ENCODE measurements around the gene ZNF429.

Gene ZNF429

DNA sequence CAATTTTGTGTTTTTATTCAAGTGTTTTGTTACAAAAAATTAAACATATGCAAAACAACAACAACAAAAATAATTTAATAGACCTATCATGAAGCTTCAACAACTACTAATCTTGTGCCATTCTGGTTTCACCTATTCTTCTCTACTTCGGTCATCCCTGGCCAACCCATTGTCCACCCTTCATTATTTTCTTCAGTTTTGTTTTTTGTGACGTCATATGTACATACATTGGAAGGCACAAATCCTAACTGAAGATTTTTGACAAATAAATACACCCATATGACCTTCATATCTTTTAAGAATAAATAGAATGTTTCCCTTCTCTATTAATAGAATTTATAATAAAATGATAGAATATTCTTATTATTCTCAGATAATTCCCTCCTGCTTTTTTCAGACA lies 69.2 kb downstream of the ZNF429 start:
- H3K14ac ChIP-seq (ENCODE audit: low read length) = no peak overlapping the region
- H2AFZ ChIP-seq (ENCODE audit: low read length) = no peak overlapping the region
- no peak overlapping the region for H2BK15ac ChIP-seq (ENCODE audit: low read length)
- H3K27ac ChIP-seq (replicated peaks; ENCODE audit: low read length) = no peak overlapping the region
- WGBS, 2 donors (ENCODE audit: extremely low coverage in 2 of 2, insufficient read length in 2 of 2, insufficient replicate concordance in 1 of 2) = no CpG with 5 or more reads among the region's 2 CpGs
- H3K79me1 ChIP-seq (ENCODE audit: low read depth, low read length) = no peaks in the 10 kb centered on the region
- no peak overlapping the region for H3K4me3 ChIP-seq (ENCODE audit: low read length in 2 of 2)
- H3K4me1 ChIP-seq (ENCODE audit: control insufficient read depth in 2 of 2, insufficient read depth in 1 of 2, low read depth in 1 of 2, low read length in 2 of 2) = no peaks in the 10 kb centered on the region
- DNase-seq (ENCODE audit: low spot score) = no peak
- H3K36me3 ChIP-seq (replicated peaks in 1 of 2; ENCODE audit: control insufficient read depth in 2 of 2, insufficient read depth in 2 of 2, low read length in 2 of 2) = no peaks in the 10 kb centered on the region
- no peaks in the 10 kb centered on the region for H3K9me3 ChIP-seq (replicated peaks in 1 of 2; ENCODE audit: control insufficient read depth in 2 of 2, insufficient read depth in 1 of 2, low read depth in 1 of 2, low read length in 2 of 2)
- H4K8ac ChIP-seq (ENCODE audit: low read depth, low read length) = no peak overlapping the region
- no peak overlapping the region for H3K18ac ChIP-seq (ENCODE audit: low read length)
- H2BK120ac ChIP-seq (ENCODE audit: low read depth, low read length) = no peak overlapping the region
- no peak overlapping the region for H3K9ac ChIP-seq (ENCODE audit: low read depth, low read length, poor library complexity)
- H4K91ac ChIP-seq (ENCODE audit: low read depth, low read length, poor library complexity) = no peak overlapping the region
- no peak overlapping the region for H2BK12ac ChIP-seq (ENCODE audit: low read length)
- H3K4me2 ChIP-seq (ENCODE audit: insufficient read depth, low read length, poor library complexity, severe bottlenecking) = no peak overlapping the region
- no peak overlapping the region for H3K23ac ChIP-seq (ENCODE audit: low read depth, low read length, poor library complexity)
- H2AK5ac ChIP-seq (ENCODE audit: low read depth, low read length) = no peak overlapping the region
- no peak overlapping the region for H2BK5ac ChIP-seq (ENCODE audit: low read length)
- H3K27me3 ChIP-seq (ENCODE audit: control insufficient read depth in 3 of 3, insufficient read depth in 3 of 3, low read depth in 1 of 3, low read length in 3 of 3) = no peaks in the 10 kb centered on the region
- no peak overlapping the region for H3K4ac ChIP-seq (ENCODE audit: low read length)

GRCh38 chr19:21576481-21576880 lies 71.1 kb downstream of the ZNF429 start:
- Histone ChIP-seq H3K79me1 (ENCODE audit: low read depth, low read length) (no peaks in the 10 kb centered on the region), H3K18ac (ENCODE audit: low read length) (no peak overlapping the region), H3K4me3 (ENCODE audit: low read length in 2 of 2) (no peak overlapping the region), H4K91ac (ENCODE audit: low read depth, low read length, poor library complexity) (no peak overlapping the region), H2BK12ac (ENCODE audit: low read length) (no peak overlapping the region), H2BK15ac (ENCODE audit: low read length) (no peak overlapping the region), H2AFZ (ENCODE audit: low read length) (no peak overlapping the region), H3K27me3 (ENCODE audit: control insufficient read depth in 3 of 3, insufficient read depth in 3 of 3, low read depth in 1 of 3, low read length in 3 of 3) (no peaks in the 10 kb centered on the region), H3K9ac (ENCODE audit: low read depth, low read length, poor library complexity) (no peak overlapping the region), H3K36me3 (replicated peaks in 1 of 2; ENCODE audit: control insufficient read depth in 2 of 2, insufficient read depth in 2 of 2, low read length in 2 of 2) (no peaks in the 10 kb centered on the region), H3K4me1 (ENCODE audit: control insufficient read depth in 2 of 2, insufficient read depth in 1 of 2, low read depth in 1 of 2, low read length in 2 of 2) (no peaks in the 10 kb centered on the region), H2BK120ac (ENCODE audit: low read depth, low read length) (no peak overlapping the region), H2BK5ac (ENCODE audit: low read length) (no peak overlapping the region), H3K23ac (ENCODE audit: low read depth, low read length, poor library complexity) (no peak overlapping the region), H3K14ac (ENCODE audit: low read length) (no peak overlapping the region), H3K9me3 (replicated peaks in 1 of 2; ENCODE audit: control insufficient read depth in 2 of 2, insufficient read depth in 1 of 2, low read depth in 1 of 2, low read length in 2 of 2) (no peaks in the 10 kb centered on the region), H3K4ac (ENCODE audit: low read length) (no peak overlapping the region), H3K27ac (replicated peaks; ENCODE audit: low read length) (no peak overlapping the region), H3K4me2 (ENCODE audit: insufficient read depth, low read length, poor library complexity, severe bottlenecking) (no peak overlapping the region), H2AK5ac (ENCODE audit: low read depth, low read length) (no peak overlapping the region), H4K8ac (ENCODE audit: low read depth, low read length) (no peak overlapping the region)
- DNase-seq (ENCODE audit: low spot score) = no peak
- no CpG with 5 or more reads among the region's 3 CpGs for WGBS, 2 donors (ENCODE audit: extremely low coverage in 2 of 2, insufficient read length in 2 of 2, insufficient replicate concordance in 1 of 2)

GRCh38 chr19:21580101-21580500 lies 74.7 kb downstream of the ZNF429 start:
- Histone ChIP-seq H2AFZ (ENCODE audit: low read length) (no peak overlapping the region), H3K4me1 (ENCODE audit: control insufficient read depth in 2 of 2, insufficient read depth in 1 of 2, low read depth in 1 of 2, low read length in 2 of 2) (no peaks in the 10 kb centered on the region), H2BK12ac (ENCODE audit: low read length) (no peak overlapping the region), H3K23ac (ENCODE audit: low read depth, low read length, poor library complexity) (no peak overlapping the region), H3K27me3 (ENCODE audit: control insufficient read depth in 3 of 3, insufficient read depth in 3 of 3, low read depth in 1 of 3, low read length in 3 of 3) (peaks cover 0 to 2% (median 0%) of the 10 kb centered on the region in 3 experiments), H3K79me1 (ENCODE audit: low read depth, low read length) (no peaks in the 10 kb centered on the region), H3K27ac (replicated peaks; ENCODE audit: low read length) (no peak overlapping the region), H3K9me3 (replicated peaks in 1 of 2; ENCODE audit: control insufficient read depth in 2 of 2, insufficient read depth in 1 of 2, low read depth in 1 of 2, low read length in 2 of 2) (peaks cover 2 to 5% of the 10 kb centered on the region in 2 donors), H3K4me2 (ENCODE audit: insufficient read depth, low read length, poor library complexity, severe bottlenecking) (no peak overlapping the region), H2AK5ac (ENCODE audit: low read depth, low read length) (no peak overlapping the region), H3K4me3 (ENCODE audit: low read length in 2 of 2) (no peak overlapping the region), H3K9ac (ENCODE audit: low read depth, low read length, poor library complexity) (no peak overlapping the region), H4K91ac (ENCODE audit: low read depth, low read length, poor library complexity) (no peak overlapping the region), H2BK15ac (ENCODE audit: low read length) (no peak overlapping the region), H3K14ac (ENCODE audit: low read length) (no peak overlapping the region), H3K18ac (ENCODE audit: low read length) (no peak overlapping the region), H3K36me3 (replicated peaks in 1 of 2; ENCODE audit: control insufficient read depth in 2 of 2, insufficient read depth in 2 of 2, low read length in 2 of 2) (no peaks in the 10 kb centered on the region), H4K8ac (ENCODE audit: low read depth, low read length) (no peak overlapping the region), H2BK120ac (ENCODE audit: low read depth, low read length) (no peak overlapping the region), H3K4ac (ENCODE audit: low read length) (no peak overlapping the region), H2BK5ac (ENCODE audit: low read length) (no peak overlapping the region)
- no CpG with 5 or more reads among the region's 3 CpGs for WGBS, 2 donors (ENCODE audit: extremely low coverage in 2 of 2, insufficient read length in 2 of 2, insufficient replicate concordance in 1 of 2)
- no peak for DNase-seq (ENCODE audit: low spot score)

DNA sequence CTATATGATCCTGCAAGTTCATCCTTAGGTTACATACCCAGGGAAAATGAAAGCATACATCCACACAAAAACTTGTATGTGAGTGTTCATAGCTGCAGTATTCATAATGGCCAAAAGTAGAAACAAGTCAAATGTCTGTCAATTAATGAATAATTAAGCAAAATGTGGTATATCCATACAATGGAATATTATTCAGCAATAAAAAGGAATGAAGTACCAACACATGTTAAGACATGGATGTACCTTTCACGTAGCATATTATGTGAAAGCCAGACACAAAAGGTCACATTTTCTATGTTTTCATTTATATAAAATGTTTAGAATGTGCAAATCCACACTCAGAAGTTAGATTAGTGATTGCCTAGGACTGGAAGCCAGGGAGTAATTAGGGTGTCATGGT lies 75.4 kb downstream of the ZNF429 start:
- Histone ChIP-seq H2BK120ac (ENCODE audit: low read depth, low read length) (no peak overlapping the region), H3K36me3 (replicated peaks in 1 of 2; ENCODE audit: control insufficient read depth in 2 of 2, insufficient read depth in 2 of 2, low read length in 2 of 2) (no peaks in the 10 kb centered on the region), H4K8ac (ENCODE audit: low read depth, low read length) (no peak overlapping the region), H2AK5ac (ENCODE audit: low read depth, low read length) (no peak overlapping the region), H2BK5ac (ENCODE audit: low read length) (no peak overlapping the region), H2BK12ac (ENCODE audit: low read length) (no peak overlapping the region), H3K23ac (ENCODE audit: low read depth, low read length, poor library complexity) (no peak overlapping the region), H3K9ac (ENCODE audit: low read depth, low read length, poor library complexity) (no peak overlapping the region), H2BK15ac (ENCODE audit: low read length) (no peak overlapping the region), H3K4ac (ENCODE audit: low read length) (no peak overlapping the region), H3K14ac (ENCODE audit: low read length) (no peak overlapping the region), H3K18ac (ENCODE audit: low read length) (no peak overlapping the region), H3K9me3 (replicated peaks in 1 of 2; ENCODE audit: control insufficient read depth in 2 of 2, insufficient read depth in 1 of 2, low read depth in 1 of 2, low read length in 2 of 2) (peaks cover 2 to 7% of the 10 kb centered on the region in 2 donors), H3K27me3 (ENCODE audit: control insufficient read depth in 3 of 3, insufficient read depth in 3 of 3, low read depth in 1 of 3, low read length in 3 of 3) (peaks cover 0 to 2% (median 0%) of the 10 kb centered on the region in 3 experiments), H3K4me3 (ENCODE audit: low read length in 2 of 2) (no peak overlapping the region), H3K27ac (replicated peaks; ENCODE audit: low read length) (no peak overlapping the region), H3K4me2 (ENCODE audit: insufficient read depth, low read length, poor library complexity, severe bottlenecking) (no peak overlapping the region), H2AFZ (ENCODE audit: low read length) (no peak overlapping the region), H4K91ac (ENCODE audit: low read depth, low read length, poor library complexity) (no peak overlapping the region), H3K4me1 (ENCODE audit: control insufficient read depth in 2 of 2, insufficient read depth in 1 of 2, low read depth in 1 of 2, low read length in 2 of 2) (no peaks in the 10 kb centered on the region), H3K79me1 (ENCODE audit: low read depth, low read length) (no peaks in the 10 kb centered on the region)
- no peak for DNase-seq (ENCODE audit: low spot score)
- WGBS, 2 donors (ENCODE audit: extremely low coverage in 2 of 2, insufficient read length in 2 of 2, insufficient replicate concordance in 1 of 2) = no CpG with 5 or more reads among the region's 1 CpG

Data from neuronal stem cell (in vitro differentiated cells).